Bronchial epithelial cell (primary cell): ENCODE measurements around the gene ADGRV1. TPM values are rescaled to one million over a fixed set of nuclear protein-coding genes. Genes with fewer than 3 reads are reported as not detected.
"Not testable (repeated sequence)": the region's sequence is repeated elsewhere in the genome, so short reads cannot be mapped to it uniquely, and the experiment has no call there.

Experiments
- DNase-seq: peaks from one replicate; pipeline ENCODE4 v3.0.0-alpha.2; 2010; ENCODE audit warnings: low read depth
- FAIRE-seq: peaks from 2 replicates; lab custom pipeline; 2011; peaks lifted over from hg19 to GRCh38; lab: Jason Lieb, UNC
- H3K27me3 ChIP-seq: 2 replicates; pipeline ENCODE4 v1.5.1; 2011; ENCODE audit warnings: low read length; ENCODE audit not compliant: control insufficient read depth, insufficient read depth
- H3K36me3 ChIP-seq: 2 replicates; pipeline ENCODE4 v1.5.1; 2011; ENCODE audit warnings: low read length; ENCODE audit not compliant: control insufficient read depth, insufficient read depth
- H3K4me3 ChIP-seq: 2 replicates; pipeline ENCODE4 v1.5.1; 2011; ENCODE audit warnings: mild to moderate bottlenecking, low read depth, low read length, control low read depth
- total RNA-seq: library from RNA; depleted of rRNA; stranded (reverse); fragments of >200 nt; gene quantifications from 2 replicates; pipeline ENCODE4 v1.2.1, GENCODE V29; 2014
- TF ChIP-seq, protein P1 (sequence below): IDR thresholded peaks from 2 replicates; pipeline ENCODE4 v1.5.1; 2011; ENCODE audit warnings: mild to moderate bottlenecking, moderate library complexity, low read length, control low read depth, inconsistent platforms; ENCODE audit not compliant: insufficient read depth, severe bottlenecking

Gene ADGRV1
- total RNA-seq, 1 donor from 2014 or later: 1.6 TPM

DNA sequence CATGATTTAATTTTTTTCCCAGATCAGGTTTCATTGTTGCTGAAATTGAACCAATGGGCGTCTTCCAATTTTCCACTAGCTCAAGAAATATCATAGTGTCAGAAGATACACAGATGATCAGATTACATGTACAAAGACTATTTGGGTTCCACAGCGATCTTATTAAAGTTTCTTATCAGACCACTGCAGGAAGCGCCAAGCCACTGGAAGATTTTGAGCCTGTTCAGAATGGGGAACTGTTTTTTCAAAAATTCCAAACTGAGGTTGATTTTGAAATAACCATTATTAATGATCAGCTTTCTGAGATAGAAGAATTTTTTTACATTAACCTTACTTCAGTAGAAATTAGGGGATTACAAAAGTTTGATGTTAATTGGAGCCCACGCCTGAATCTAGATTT lies 251.6 kb downstream of the ADGRV1 start:
- DNase-seq (no peak), FAIRE-seq (no peak)
- Histone ChIP-seq H3K27me3 (no peaks in the 10 kb centered on the region), H3K36me3 (no peaks in the 10 kb centered on the region), H3K4me3 (no peak overlapping the region)
- TF ChIP-seq, protein P1, sequence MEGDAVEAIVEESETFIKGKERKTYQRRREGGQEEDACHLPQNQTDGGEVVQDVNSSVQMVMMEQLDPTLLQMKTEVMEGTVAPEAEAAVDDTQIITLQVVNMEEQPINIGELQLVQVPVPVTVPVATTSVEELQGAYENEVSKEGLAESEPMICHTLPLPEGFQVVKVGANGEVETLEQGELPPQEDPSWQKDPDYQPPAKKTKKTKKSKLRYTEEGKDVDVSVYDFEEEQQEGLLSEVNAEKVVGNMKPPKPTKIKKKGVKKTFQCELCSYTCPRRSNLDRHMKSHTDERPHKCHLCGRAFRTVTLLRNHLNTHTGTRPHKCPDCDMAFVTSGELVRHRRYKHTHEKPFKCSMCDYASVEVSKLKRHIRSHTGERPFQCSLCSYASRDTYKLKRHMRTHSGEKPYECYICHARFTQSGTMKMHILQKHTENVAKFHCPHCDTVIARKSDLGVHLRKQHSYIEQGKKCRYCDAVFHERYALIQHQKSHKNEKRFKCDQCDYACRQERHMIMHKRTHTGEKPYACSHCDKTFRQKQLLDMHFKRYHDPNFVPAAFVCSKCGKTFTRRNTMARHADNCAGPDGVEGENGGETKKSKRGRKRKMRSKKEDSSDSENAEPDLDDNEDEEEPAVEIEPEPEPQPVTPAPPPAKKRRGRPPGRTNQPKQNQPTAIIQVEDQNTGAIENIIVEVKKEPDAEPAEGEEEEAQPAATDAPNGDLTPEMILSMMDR: no peak

DNA sequence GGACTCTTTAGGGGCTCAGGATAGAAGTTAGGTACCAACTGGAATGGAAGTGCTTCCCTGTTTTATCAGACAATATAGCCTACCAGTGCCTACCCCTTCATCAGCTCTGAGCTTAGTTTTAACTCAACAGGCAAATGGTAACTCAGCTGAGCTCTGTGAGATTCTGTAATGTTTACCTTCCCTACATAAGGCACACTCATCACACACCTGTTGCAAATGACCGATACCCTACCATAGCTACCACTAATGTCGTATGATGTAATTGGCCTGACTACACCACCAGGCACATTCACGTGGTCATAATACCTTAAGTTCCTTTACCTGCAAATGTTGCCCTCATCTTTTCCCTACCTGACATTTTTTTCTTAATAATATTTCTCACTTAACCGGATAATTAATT lies 254.8 kb downstream of the ADGRV1 start:
- H3K4me3 ChIP-seq: no peak overlapping the region
- no peaks in the 10 kb centered on the region for H3K36me3 ChIP-seq
- DNase-seq: no peak
- TF ChIP-seq, protein P1: no peak
- FAIRE-seq: no peak
- H3K27me3 ChIP-seq: no peaks in the 10 kb centered on the region

DNA sequence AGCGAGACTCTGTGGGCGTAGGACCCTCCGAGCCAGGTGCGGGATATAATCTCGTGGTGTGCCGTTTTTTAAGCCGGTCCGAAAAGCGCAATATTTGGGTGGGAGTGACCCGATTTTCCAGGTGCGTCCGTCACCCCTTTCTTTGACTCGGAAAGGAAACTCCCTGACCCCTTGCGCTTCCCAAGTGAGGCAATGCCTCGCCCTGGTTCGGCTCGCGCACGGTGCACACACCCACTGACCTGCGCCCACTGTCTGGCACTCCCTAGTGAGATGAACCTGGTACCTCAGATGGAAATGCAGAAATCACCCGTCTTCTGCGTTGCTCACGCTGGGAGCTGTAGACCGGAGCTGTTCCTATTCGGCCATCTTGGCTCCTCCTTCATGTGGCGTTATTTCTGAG lies 263.5 kb downstream of the ADGRV1 start:
- not testable (repeated sequence) for H3K4me3 ChIP-seq, H3K27me3 ChIP-seq, H3K36me3 ChIP-seq, DNase-seq, FAIRE-seq

DNA sequence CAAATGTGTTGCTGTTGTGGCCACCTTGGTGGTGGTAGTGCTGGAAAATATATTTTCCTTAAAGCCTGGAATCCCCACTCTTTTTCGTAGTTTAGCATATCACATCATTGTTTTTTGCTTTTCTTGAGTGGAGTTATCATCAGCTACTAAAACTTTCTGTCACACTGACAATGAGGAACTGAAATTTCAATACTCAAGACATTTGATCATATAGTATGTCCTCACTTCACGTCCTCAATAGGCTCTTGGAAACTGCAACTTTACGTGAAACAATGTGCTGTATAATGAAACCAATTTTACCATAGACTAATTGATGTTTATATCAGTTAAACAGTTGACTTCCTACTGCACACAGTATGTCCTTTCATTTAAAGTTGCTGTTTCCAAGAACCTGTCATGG lies 265.8 kb downstream of the ADGRV1 start:
- Histone ChIP-seq H3K4me3 (no peak overlapping the region), H3K36me3 (no peaks in the 10 kb centered on the region), H3K27me3 (no peaks in the 10 kb centered on the region)
- DNase-seq (no peak), FAIRE-seq (no peak)
- TF ChIP-seq, protein P1: no peak

DNA sequence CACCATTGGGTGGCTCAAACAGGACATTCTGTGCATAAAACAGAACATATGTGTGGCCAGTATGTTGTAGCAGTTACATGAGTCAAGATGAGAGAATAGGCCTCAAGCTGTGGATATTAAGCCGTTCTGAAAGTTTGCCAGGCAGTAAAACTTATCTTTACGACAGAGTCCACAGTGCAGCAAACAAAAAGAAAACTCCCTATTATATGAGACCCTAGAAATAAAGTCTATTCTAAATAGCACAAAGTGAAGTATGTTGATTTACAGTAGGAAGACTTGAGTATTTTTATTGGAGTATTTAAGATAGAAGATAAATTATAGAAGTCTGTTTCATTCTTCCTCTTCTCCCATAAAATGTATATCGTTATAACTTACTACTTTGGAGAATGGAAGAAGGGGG lies 271.5 kb downstream of the ADGRV1 start:
- Histone ChIP-seq H3K4me3 (no peak overlapping the region), H3K36me3 (no peaks in the 10 kb centered on the region), H3K27me3 (no peaks in the 10 kb centered on the region)
- TF ChIP-seq, protein P1: no peak
- FAIRE-seq: no peak
- no peak for DNase-seq

DNA sequence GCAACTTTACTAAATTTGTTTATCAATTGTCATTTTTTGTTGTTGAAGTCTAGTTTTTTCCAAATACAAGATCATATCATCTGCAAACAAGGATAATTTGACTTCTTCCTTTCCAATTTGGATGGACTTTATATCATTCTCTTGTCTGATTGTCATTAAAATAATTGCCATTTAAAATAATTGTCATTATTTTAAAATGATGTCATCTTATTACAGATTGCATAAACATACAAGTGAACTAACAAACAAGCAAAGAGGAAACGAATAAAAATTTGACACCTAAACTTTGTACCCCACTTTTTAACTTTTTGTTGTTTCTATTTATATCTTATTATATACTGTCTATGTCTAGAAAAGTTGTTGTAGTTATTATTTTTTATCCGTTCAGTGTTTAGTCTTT lies 275.2 kb downstream of the ADGRV1 start:
- no peaks in the 10 kb centered on the region for H3K27me3 ChIP-seq
- no peak for DNase-seq
- H3K36me3 ChIP-seq: no peaks in the 10 kb centered on the region
- no peak overlapping the region for H3K4me3 ChIP-seq
- TF ChIP-seq, protein P1: no peak
- no peak for FAIRE-seq
